Measurements from ENCODE around the gene RGL1.

RGL1 gene

GRCh38 chr1:183970516-183971300, 165.8 kb downstream of the RGL1 start:
- H2AFZ ChIP-seq (ENCODE audit: low read length), result no peak overlapping the region
- H3K9ac ChIP-seq (ENCODE audit: low read length), result no peak overlapping the region
- no peaks in the 10 kb centered on the region for H3K79me2 ChIP-seq (ENCODE audit: insufficient read depth, low read length)
- no peak overlapping the region for H3K4me2 ChIP-seq (ENCODE audit: low read length)
- no peaks in the 10 kb centered on the region for H3K9me3 ChIP-seq (ENCODE audit: low read length)
- H3K27me3 ChIP-seq (ENCODE audit: insufficient read depth, low read length), result no peaks in the 10 kb centered on the region
- no peaks in the 10 kb centered on the region for H3F3A ChIP-seq (ENCODE audit: insufficient read depth, low read length)
- no peaks in the 10 kb centered on the region for H4K20me1 ChIP-seq (ENCODE audit: insufficient read depth, low read length)
- H3K27ac ChIP-seq (ENCODE audit: low read depth, low read length, poor library complexity, severe bottlenecking), result no peak overlapping the region
- no peaks in the 10 kb centered on the region for H3K9me2 ChIP-seq (ENCODE audit: low read depth, low read length)
- TF ChIP-seq EZH2 (IDR thresholded peaks at IDR 0.05; ENCODE audit: borderline replicate concordance, low read length), result no peak
- TF ChIP-seq, protein P1, sequence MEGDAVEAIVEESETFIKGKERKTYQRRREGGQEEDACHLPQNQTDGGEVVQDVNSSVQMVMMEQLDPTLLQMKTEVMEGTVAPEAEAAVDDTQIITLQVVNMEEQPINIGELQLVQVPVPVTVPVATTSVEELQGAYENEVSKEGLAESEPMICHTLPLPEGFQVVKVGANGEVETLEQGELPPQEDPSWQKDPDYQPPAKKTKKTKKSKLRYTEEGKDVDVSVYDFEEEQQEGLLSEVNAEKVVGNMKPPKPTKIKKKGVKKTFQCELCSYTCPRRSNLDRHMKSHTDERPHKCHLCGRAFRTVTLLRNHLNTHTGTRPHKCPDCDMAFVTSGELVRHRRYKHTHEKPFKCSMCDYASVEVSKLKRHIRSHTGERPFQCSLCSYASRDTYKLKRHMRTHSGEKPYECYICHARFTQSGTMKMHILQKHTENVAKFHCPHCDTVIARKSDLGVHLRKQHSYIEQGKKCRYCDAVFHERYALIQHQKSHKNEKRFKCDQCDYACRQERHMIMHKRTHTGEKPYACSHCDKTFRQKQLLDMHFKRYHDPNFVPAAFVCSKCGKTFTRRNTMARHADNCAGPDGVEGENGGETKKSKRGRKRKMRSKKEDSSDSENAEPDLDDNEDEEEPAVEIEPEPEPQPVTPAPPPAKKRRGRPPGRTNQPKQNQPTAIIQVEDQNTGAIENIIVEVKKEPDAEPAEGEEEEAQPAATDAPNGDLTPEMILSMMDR (IDR thresholded peaks at IDR 0.05; ENCODE audit: low read length), result no peak
- H3K4me1 ChIP-seq (ENCODE audit: insufficient read depth, low read length, severe bottlenecking), result no peaks in the 10 kb centered on the region
- H3K36me3 ChIP-seq (ENCODE audit: insufficient read depth, low read length), result no peaks in the 10 kb centered on the region
- no peak overlapping the region for H3K4me3 ChIP-seq (ENCODE audit: low read depth, low read length, poor library complexity, severe bottlenecking)

- Histone ChIP-seq H3K4me1 (ENCODE audit: insufficient read depth, low read length, severe bottlenecking) (no peaks in the 10 kb centered on the region), H3K9ac (ENCODE audit: low read length) (no peak overlapping the region), H3K79me2 (ENCODE audit: insufficient read depth, low read length) (no peaks in the 10 kb centered on the region), H3K4me2 (ENCODE audit: low read length) (no peak overlapping the region), H3F3A (ENCODE audit: insufficient read depth, low read length) (no peaks in the 10 kb centered on the region), H2AFZ (ENCODE audit: low read length) (no peak overlapping the region), H3K9me2 (ENCODE audit: low read depth, low read length) (no peaks in the 10 kb centered on the region), H3K36me3 (ENCODE audit: insufficient read depth, low read length) (no peaks in the 10 kb centered on the region), H3K27ac (ENCODE audit: low read depth, low read length, poor library complexity, severe bottlenecking) (no peak overlapping the region), H3K4me3 (ENCODE audit: low read depth, low read length, poor library complexity, severe bottlenecking) (no peak overlapping the region), H3K27me3 (ENCODE audit: insufficient read depth, low read length) (no peaks in the 10 kb centered on the region), H3K9me3 (ENCODE audit: low read length) (no peaks in the 10 kb centered on the region), H4K20me1 (ENCODE audit: insufficient read depth, low read length) (no peaks in the 10 kb centered on the region)
- TF ChIP-seq EZH2 (IDR thresholded peaks at IDR 0.05; ENCODE audit: borderline replicate concordance, low read length), result no peak
- TF ChIP-seq, protein P1 (IDR thresholded peaks at IDR 0.05; ENCODE audit: low read length), result no peak
These were observed 170.7 kb downstream of the RGL1 start for GRCh38 chr1:183975651-183976050.

- H2AFZ ChIP-seq (ENCODE audit: low read length), result no peak overlapping the region
These were observed 172.8 kb downstream of the RGL1 start for GRCh38 chr1:183977717-183978116.

More at GRCh38 chr1:183977717-183978116, 172.8 kb downstream of the RGL1 start:
- H3K4me3 ChIP-seq (ENCODE audit: low read depth, low read length, poor library complexity, severe bottlenecking), result no peak overlapping the region
- H3K79me2 ChIP-seq (ENCODE audit: insufficient read depth, low read length), result no peaks in the 10 kb centered on the region
- TF ChIP-seq, protein P1 (IDR thresholded peaks at IDR 0.05; ENCODE audit: low read length), result no peak
- no peak for TF ChIP-seq EZH2 (IDR thresholded peaks at IDR 0.05; ENCODE audit: borderline replicate concordance, low read length)
- H3F3A ChIP-seq (ENCODE audit: insufficient read depth, low read length), result no peaks in the 10 kb centered on the region
- H3K27me3 ChIP-seq (ENCODE audit: insufficient read depth, low read length), result no peaks in the 10 kb centered on the region
- H3K27ac ChIP-seq (ENCODE audit: low read depth, low read length, poor library complexity, severe bottlenecking), result no peak overlapping the region
- H3K4me2 ChIP-seq (ENCODE audit: low read length), result no peak overlapping the region
- H3K9me2 ChIP-seq (ENCODE audit: low read depth, low read length), result no peaks in the 10 kb centered on the region
- H3K36me3 ChIP-seq (ENCODE audit: insufficient read depth, low read length), result no peaks in the 10 kb centered on the region
- no peaks in the 10 kb centered on the region for H3K9me3 ChIP-seq (ENCODE audit: low read length)
- H4K20me1 ChIP-seq (ENCODE audit: insufficient read depth, low read length), result no peaks in the 10 kb centered on the region
- no peaks in the 10 kb centered on the region for H3K4me1 ChIP-seq (ENCODE audit: insufficient read depth, low read length, severe bottlenecking)
- no peak overlapping the region for H3K9ac ChIP-seq (ENCODE audit: low read length)
